Immature natural killer cell (primary cell): ENCODE measurements around the gene NYNRIN. TPM values are rescaled to one million over a fixed set of nuclear protein-coding genes. Genes with fewer than 3 reads are reported as not detected.

Experiments used
- DNase-seq, 3 donors: peaks; one replicate each; pipeline ENCODE4 v3.0.0; 2022; ENCODE audit warnings: mixed read lengths in 1 of 3
- H3K27ac Mint-ChIP-seq, 6 donors: one replicate each; pipeline ENCODE4 v1.8.0; 2020; ENCODE audit warnings: mixed read lengths in 6 of 6, mild to moderate bottlenecking in 5 of 6, inconsistent platforms in 4 of 6, moderate library complexity in 3 of 6
- H3K27me3 Mint-ChIP-seq, 3 donors: one replicate each; pipeline ENCODE4 v1.8.0; 2020 to 2021; ENCODE audit warnings: low read depth in 3 of 3, mild to moderate bottlenecking in 3 of 3, mixed read lengths in 3 of 3, moderate library complexity in 3 of 3, inconsistent platforms in 1 of 3
- H3K36me3 Mint-ChIP-seq, 3 donors: one replicate each; pipeline ENCODE4 v1.8.0; 2020; ENCODE audit warnings: mixed read lengths in 3 of 3, inconsistent platforms in 2 of 3, mild to moderate bottlenecking in 2 of 3
- H3K4me1 Mint-ChIP-seq, 2 donors: one replicate each; pipeline ENCODE4 v1.8.0; 2020; ENCODE audit warnings: inconsistent platforms in 2 of 2, mild to moderate bottlenecking in 2 of 2, mixed read lengths in 2 of 2, moderate library complexity in 1 of 2
- H3K4me3 Mint-ChIP-seq, 5 donors: one replicate each; pipeline ENCODE4 v1.8.0; 2020; ENCODE audit warnings: mild to moderate bottlenecking in 5 of 5, mixed read lengths in 5 of 5, inconsistent platforms in 3 of 5, moderate library complexity in 3 of 5
- H3K9me3 Mint-ChIP-seq, 6 donors: one replicate each; pipeline ENCODE4 v1.8.0; 2020; ENCODE audit warnings: mild to moderate bottlenecking in 6 of 6, mixed read lengths in 6 of 6, inconsistent platforms in 4 of 6, moderate library complexity in 3 of 6
- polyA plus RNA-seq, 3 donors: library from polyadenylated mRNA; unstranded; fragments of 300-500 nt; fragmentation: Illumina TruSeq; gene quantifications; one replicate each; pipeline ENCODE4 v1.2.3, GENCODE V29; 2021

The NYNRIN gene
- polyA plus RNA-seq, 3 donors from 2014 or later: 0.18 TPM; not detected in 1

DNA sequence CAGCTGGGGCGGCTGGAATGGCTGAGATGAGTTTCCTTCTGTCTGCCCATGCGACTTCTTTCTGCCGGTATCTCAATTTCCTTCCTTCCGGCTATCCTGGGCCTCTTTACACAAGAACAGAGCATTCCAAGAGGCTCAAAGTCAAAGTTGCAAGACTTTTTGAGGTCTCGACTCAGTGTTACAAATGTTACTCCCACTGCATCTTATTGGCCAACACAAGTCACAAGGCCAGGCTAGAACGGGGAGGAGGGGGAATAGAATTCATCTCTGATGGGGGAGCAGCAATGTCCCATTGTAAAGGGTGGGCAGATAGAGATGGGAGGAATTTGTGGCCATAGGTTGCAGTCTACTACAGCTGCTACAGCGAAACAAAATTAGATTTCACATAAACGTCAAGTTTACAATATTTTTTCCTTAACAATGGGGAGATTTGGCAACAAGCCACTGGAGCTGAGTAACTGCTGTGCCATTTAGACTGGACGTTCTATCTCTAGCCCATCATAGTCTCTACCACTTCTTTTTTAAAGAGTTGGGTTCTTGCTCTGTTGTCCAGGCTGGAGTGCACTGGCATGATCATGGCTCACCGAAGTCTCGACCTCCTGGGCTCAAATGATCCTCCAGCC lies 9.5 kb upstream of the NYNRIN start:
- H3K36me3 Mint-ChIP-seq: no peaks in the 10 kb centered on the region
- H3K4me1 Mint-ChIP-seq: no peaks in the 10 kb centered on the region
- H3K4me3 Mint-ChIP-seq: no peak overlapping the region
- H3K27ac Mint-ChIP-seq: no peak overlapping the region
- H3K27me3 Mint-ChIP-seq: peaks cover 2 to 10% (median 4%) of the 10 kb centered on the region in 3 donors
- DNase-seq: no peak
- no peaks in the 10 kb centered on the region for H3K9me3 Mint-ChIP-seq

DNA sequence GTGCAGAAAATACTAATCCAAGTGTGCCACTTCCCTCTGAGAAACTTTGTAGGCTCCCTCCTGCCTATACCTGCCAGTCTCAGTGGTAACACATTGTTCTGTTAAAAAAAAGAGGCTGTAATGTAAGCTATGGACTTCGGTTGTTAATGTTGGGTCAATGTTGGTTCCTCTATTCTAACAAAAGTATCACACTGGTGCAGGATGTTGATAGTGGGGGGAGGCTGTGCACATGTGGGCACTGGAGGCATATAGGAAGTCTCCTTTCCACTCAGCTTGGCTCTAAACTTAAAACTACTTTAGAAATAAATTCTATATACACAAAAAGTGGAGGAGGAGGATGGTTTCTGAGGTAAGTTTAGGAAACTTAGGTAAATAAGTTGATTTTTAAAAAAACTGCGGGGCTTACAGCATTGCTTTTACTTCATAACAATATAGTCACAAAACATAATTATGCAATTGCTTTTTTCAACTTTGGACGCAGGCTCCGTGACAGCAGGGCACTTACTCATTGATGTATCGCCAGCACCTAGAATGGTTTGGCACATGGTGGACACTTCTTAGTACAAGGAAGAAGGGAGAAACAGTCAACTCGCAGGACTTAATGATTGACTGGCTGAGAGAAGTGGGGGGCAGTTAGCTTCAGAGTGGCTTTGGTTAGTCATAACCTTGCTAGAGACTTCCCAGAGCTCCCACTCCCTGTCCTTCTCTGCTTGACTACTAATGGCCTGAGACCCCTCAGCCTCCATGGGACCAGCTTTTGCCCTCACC lies 7.9 kb upstream of the NYNRIN start:
- Mint-ChIP-seq H3K27ac (no peak overlapping the region), H3K4me1 (peaks cover 0 to 5% of the 10 kb centered on the region in 2 donors), H3K9me3 (no peaks in the 10 kb centered on the region), H3K27me3 (peaks cover 2 to 12% (median 4%) of the 10 kb centered on the region in 3 donors), H3K36me3 (no peaks in the 10 kb centered on the region), H3K4me3 (no peak overlapping the region)
- no peak for DNase-seq

DNA sequence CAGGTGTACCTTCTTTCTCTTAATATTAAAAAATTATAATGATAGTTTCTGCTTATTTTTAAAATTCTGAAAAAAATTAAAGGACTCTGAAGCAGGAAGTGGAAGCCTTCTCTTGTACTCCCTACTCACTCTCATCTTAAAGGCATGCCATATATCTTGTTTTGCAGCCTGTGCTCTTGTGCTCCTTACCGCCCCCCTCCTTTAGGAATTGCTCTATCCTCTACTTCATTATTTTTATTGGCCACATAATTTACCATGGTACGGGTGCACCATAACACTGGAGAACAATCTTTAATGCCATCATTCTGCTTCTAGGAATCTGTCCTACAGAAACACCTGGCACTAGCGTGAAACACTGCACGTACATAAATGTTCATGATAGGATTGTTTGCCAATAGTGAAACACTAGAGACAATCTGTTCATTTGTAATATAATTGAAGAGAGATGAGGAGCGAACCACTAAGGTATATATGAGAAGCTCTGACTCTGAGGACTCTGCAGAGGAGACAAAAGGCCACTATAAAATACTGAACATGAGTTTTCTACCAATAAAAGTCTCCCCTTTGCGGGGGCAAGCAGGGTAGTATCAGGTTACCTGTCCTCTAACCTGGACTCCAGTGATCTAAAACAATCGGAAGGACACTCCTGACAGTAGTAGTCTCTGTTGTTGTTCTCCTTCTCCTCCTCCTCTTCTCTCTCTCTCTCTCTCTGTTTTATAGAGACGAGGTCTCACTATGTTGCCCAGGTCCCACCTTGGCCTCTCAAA lies 6.3 kb upstream of the NYNRIN start:
- no peaks in the 10 kb centered on the region for H3K36me3 Mint-ChIP-seq
- H3K27me3 Mint-ChIP-seq: peaks cover 2 to 12% (median 4%) of the 10 kb centered on the region in 3 donors
- DNase-seq: no peak
- H3K4me3 Mint-ChIP-seq: no peak overlapping the region
- H3K4me1 Mint-ChIP-seq: peaks cover 2 to 6% of the 10 kb centered on the region in 2 donors
- no peaks in the 10 kb centered on the region for H3K9me3 Mint-ChIP-seq
- H3K27ac Mint-ChIP-seq: no peak overlapping the region

DNA sequence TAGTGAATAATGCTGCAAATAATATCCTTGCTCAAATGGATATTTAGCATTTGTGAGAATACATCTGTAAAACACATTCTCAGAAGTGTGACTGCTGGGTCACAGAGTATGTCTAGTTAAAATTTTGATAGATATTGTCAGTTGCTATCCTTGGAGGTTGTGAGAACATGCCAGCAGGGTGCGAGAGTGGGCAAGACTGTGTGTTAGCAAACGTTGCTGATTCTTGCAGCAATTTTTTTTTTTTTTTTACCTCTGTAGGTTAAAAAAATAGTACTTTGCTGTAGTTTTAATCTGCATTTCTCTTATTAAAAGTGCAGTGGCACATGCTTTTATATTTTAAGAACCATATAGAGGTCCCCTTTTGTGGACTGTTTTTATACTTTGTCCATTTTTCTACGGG lies 4.5 kb upstream of the NYNRIN start:
- no peak for DNase-seq
- Mint-ChIP-seq H3K4me3 (no peak overlapping the region), H3K27me3 (peaks cover 0 to 10% (median 2%) of the 10 kb centered on the region in 3 donors), H3K27ac (no peak overlapping the region), H3K4me1 (peaks cover 6 to 8% of the 10 kb centered on the region in 2 donors), H3K9me3 (no peaks in the 10 kb centered on the region), H3K36me3 (no peaks in the 10 kb centered on the region)

DNA sequence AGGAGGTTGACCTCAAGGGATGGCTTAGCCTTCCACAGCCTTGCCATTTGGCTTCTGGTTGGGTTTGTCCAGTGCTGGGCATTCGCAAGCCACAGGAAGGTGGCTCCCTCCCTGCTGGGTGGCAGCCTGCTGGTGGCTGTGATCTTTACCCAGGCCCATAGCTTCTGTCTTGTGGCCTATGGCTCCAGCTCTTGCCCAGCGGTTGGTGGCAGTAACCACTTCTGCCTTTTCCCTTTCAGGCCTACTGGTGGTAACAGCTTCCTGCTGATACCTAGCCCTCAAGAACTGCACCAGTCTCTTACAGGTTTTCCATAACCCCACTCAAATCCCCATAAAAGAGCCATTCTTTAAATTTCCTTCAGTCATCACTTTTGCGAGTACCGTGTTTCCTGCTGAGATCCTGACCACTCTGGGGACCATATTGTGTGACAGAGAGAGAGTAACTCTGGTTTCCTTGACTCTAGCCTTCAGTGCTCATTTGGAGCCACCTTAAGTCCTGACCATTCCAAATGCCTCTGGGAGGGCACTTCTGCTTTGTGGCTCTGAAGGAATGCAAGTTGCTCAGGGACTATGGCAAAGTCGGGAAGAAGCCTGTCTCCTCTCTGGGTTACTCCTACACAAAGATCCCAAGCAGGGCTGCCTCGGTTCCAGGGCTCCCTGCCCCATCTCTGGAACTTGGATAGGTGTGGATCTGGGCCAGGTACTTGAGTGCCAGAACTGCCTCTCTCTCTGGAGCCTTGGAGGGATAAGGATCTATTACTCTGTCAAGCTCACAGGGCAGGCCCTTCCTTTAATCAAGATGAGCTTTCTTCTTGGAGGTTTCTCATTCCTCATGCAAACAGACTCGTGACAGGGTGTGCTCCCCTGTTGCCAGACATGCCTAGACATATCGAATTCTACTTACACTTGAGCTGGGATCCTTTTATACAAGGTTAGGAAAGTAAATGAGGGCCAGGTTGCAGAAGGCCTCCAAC lies 2.9 kb upstream of the NYNRIN start:
- Mint-ChIP-seq H3K36me3 (no peaks in the 10 kb centered on the region), H3K9me3 (no peaks in the 10 kb centered on the region), H3K4me3 (no peak overlapping the region), H3K27ac (peak overlapping the region in 2 of 6 donors; percentile 23 to 27), H3K4me1 (peaks cover 12 to 13% of the 10 kb centered on the region in 2 donors), H3K27me3 (peaks cover 0 to 5% (median 0%) of the 10 kb centered on the region in 3 donors)
- peak in 2 of 3 donors; percentile 6 to 10 for DNase-seq

DNA sequence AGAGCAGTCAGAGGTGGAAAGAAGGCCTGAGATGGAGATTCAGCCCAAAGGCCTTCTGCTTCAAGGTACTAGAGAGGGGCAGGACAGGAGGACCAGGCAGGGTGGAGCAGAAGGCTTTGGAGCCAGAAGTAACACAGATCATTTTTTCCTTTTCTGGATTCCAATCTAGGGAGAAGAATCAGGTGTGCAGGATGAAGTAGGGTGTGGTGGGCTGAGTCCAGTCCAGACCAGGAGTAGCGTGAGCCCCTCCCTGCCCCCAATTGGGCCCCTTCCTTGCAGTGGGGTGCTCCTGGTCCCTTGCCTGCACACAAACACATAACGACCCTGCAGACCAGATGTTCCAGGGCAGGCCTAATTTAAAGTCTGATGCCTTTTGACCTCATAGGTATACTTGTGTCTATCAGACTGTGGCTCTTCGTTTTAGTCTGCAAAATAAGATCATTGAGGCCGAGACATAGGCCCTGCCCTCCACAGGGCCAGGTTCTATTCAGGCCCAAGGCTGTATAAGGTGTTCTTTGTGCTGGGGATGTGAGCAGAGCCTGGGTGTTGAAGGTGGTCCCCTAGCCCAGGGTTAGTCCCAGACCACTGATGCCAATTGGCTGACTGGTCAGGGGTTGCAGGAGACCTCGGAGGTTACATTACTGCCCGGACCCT lies 1.0 kb upstream of the NYNRIN start:
- Mint-ChIP-seq H3K4me3 (peak overlapping the region; percentile 44 to 60 (median 47)), H3K9me3 (peaks cover 0 to under 1% (median 0%) of the 10 kb centered on the region in 6 donors), H3K27me3 (peaks cover 0 to 5% (median 4%) of the 10 kb centered on the region in 3 donors), H3K36me3 (no peaks in the 10 kb centered on the region), H3K27ac (peak overlapping the region in 1 of 6 donors; percentile 26), H3K4me1 (peaks cover 12 to 13% of the 10 kb centered on the region in 2 donors)
- no peak for DNase-seq

DNA sequence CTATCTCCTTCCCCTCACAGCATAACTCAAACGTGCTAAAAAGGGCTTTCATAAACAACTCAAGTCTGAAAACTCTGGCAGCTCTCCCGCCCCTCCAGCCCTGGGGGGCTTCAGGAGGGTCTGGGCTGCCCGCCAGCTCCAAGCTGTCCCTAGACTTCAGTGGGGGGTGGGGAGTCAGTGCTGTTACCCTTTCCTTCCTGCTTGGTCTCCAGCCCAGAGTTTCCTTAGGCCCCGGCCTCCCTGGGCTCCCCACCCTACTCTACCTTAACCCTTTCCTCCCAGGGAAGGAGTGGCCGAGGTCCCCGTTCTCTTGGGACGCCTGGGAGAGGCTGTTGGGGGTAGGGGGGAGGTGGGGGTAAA lies 530 bp upstream of the NYNRIN start:
- Mint-ChIP-seq H3K36me3 (no peaks in the 10 kb centered on the region), H3K27ac (no peak overlapping the region), H3K4me3 (no peak overlapping the region), H3K27me3 (peaks cover 0 to 6% (median 5%) of the 10 kb centered on the region in 3 donors), H3K4me1 (peaks cover 12 to 13% of the 10 kb centered on the region in 2 donors), H3K9me3 (peaks cover 0 to 3% (median 0%) of the 10 kb centered on the region in 6 donors)
- DNase-seq: no peak

DNA sequence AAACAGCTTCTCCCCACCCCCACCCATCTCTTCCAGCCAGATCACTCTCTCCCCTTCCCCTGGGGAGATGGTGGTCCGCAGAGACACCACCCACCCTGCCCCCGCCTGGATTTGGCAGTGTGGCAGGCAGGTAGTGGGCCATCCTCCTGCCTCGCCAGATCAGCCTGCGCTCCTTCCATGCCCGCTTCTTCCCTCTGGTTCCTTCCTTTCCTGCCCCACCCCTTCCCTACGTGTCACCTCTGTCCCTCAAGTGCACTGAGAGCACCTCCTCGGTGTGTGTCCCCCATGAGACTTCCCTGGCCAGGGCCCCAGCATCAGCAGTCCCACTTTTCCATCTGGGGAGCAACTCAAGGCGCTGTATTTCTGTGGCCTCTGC lies 632 bp downstream of the NYNRIN start:
- Mint-ChIP-seq H3K27ac (peak overlapping the region in 1 of 6 donors; percentile 54), H3K27me3 (peaks cover 4 to 10% (median 5%) of the 10 kb centered on the region in 3 donors), H3K36me3 (no peaks in the 10 kb centered on the region), H3K9me3 (peaks cover 0 to 3% (median 0%) of the 10 kb centered on the region in 6 donors), H3K4me3 (peak overlapping the region; percentile 55 to 71 (median 65)), H3K4me1 (peaks cover 12 to 13% of the 10 kb centered on the region in 2 donors)
- no peak for DNase-seq

DNA sequence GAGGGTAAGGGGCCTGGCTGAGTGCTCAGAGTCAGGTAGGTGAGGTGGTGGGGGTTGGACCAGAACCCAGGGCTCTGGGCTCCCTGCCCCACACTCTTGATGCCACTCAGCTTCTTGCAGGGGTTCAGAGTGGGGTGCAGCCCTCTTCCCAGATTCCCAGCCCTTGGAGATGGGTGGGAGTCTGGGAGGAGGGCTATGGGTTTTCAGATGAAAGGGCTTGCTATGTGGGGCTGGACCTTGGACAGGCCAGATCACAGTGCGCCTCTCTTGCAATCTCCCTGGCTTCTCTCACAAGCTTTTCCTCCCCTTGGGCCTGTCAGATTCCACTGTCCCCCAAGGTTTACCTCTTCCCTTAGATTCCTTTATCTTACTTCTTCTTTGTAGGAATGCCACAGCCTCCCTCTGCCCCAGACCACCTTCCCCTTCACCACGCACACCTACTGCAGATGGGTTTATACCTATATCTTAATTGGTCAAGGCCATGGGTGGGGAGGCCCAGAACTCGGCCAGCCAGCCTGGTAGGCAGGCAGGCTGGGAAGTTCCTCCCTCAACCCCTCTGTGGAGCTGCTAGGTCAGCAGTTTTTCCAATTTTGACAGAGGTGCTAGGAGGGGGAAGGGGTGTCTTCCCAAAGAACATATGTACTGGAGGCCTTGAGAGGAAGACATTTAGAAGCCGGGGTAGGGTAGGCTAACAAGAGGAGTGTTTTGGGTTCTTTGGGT lies 1.4 kb downstream of the NYNRIN start:
- H3K4me1 Mint-ChIP-seq: peaks cover 12 to 13% of the 10 kb centered on the region in 2 donors
- H3K4me3 Mint-ChIP-seq: peak overlapping the region; percentile 55 to 71 (median 65)
- peaks cover 0 to 3% (median 0%) of the 10 kb centered on the region in 6 donors for H3K9me3 Mint-ChIP-seq
- no peaks in the 10 kb centered on the region for H3K36me3 Mint-ChIP-seq
- H3K27me3 Mint-ChIP-seq: peaks cover 4 to 13% (median 8%) of the 10 kb centered on the region in 3 donors
- DNase-seq: no peak
- no peak overlapping the region for H3K27ac Mint-ChIP-seq

DNA sequence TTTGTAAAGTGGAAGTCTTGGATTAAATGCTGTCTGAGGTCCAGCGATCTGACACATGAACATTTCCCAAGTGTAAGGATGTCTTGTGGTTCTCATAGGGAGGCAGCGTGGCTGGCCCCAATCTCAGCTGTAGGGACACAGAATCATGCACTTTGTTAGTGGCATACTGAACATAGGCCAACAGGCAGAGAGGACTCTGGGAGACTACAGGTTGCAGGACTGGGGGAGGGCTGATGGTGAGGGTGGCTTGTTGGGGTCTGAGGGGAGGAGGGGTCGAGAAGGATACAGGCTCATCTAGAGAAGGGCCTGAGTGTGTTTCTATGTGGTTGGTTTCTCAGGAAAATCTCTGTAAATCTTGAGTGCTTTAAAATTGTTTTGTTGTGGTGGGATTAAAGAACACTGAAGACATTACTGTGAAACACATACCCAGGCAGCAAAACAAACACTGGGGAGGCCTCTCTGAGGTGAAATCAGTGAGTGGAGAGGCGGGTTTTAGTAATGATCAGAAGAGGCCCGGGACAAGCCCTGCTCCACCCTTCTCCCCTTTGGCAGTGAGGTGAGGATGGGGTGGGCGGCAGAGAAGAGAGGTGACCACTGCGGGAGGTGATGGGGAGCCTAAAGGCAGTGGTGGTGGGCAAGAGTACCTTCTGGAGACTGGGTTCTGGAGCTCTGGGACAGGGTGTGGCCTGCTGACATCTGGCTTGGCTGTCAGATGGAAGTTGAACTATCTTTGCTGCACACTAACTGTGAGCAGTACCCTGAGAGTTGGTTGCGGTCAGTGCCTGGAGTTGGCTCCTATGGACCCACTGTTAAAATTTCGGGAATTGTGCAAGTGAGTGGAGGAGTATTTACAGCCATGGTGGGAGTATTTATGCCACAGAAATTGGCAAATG lies 3.3 kb downstream of the NYNRIN start:
- H3K4me3 Mint-ChIP-seq: no peak overlapping the region
- H3K27ac Mint-ChIP-seq: no peak overlapping the region

DNA sequence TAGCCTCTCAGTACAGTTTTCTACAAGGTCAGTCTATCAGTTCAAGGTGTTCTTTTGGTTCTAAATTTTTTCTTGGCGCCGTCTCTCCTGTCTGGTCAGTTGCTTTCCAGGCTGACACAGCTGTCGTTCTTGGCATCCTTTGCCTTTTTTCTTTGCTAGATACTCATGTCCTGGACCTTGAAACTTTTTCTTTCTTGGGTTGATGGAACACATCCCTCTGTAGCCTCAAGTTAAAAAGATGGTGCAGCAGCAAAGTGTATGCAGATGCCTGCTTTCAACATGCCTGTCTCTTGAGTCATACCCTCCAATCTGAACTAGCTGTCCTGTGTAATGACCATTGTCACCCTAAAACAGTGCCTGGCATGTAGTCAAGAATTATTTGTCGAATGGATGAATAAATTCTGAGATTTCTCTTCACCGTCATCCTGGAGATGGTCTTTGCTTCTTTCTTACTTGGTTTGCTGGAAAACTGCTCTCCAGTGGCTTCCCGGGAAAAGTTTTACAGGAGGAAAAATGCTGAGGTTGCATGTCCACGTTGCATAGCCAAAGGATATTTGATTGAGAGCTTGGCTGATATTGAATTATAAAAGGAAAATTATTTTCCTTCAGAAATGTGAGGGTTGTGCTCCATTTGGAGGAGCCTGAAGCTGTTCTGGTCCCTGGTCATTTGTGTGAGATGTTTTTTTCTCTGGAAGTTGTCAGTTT lies 4.6 kb downstream of the NYNRIN start:
- peaks cover 7 to 8% of the 10 kb centered on the region in 2 donors for H3K4me1 Mint-ChIP-seq
- H3K27ac Mint-ChIP-seq: no peak overlapping the region
- peaks cover 0 to 3% (median 0%) of the 10 kb centered on the region in 6 donors for H3K9me3 Mint-ChIP-seq
- no peak overlapping the region for H3K4me3 Mint-ChIP-seq
- H3K27me3 Mint-ChIP-seq: peaks cover 4 to 15% (median 4%) of the 10 kb centered on the region in 3 donors
- DNase-seq: no peak
- no peaks in the 10 kb centered on the region for H3K36me3 Mint-ChIP-seq

More for the DNA sequence above, 3.3 kb downstream of the NYNRIN start:
- no peak for DNase-seq
- Mint-ChIP-seq H3K36me3 (no peaks in the 10 kb centered on the region), H3K27me3 (peaks cover 3 to 15% (median 4%) of the 10 kb centered on the region in 3 donors), H3K9me3 (peaks cover 0 to 3% (median 0%) of the 10 kb centered on the region in 6 donors), H3K4me1 (peaks cover 7 to 12% of the 10 kb centered on the region in 2 donors)
